Neural progenitor cell (in vitro differentiated cells): ENCODE results near the gene C1orf115. TPM values are rescaled to one million over a fixed set of nuclear protein-coding genes. Genes with fewer than 3 reads are reported as not detected.

Experiments
- DNase-seq: peaks from one replicate; pipeline ENCODE4 v3.0.0-alpha.2; 2016; ENCODE audit warnings: low spot score
- H2AFZ ChIP-seq: fragments of 200-600 bp; sonication (generic); replicated peaks from 2 replicates; pipeline ENCODE4 v1.6.1; 2016; ENCODE audit warnings: antibody characterized with exemption
- H3F3A ChIP-seq: fragments of 200-600 bp; sonication (generic); 2 replicates; pipeline ENCODE4 v1.6.1; 2016; ENCODE audit warnings: antibody characterized with exemption, low read depth
- H3K27ac ChIP-seq: fragments of 200-600 bp; sonication (generic); 2 replicates; pipeline ENCODE4 v1.5.1; 2016; ENCODE audit warnings: mild to moderate bottlenecking
- H3K27me3 ChIP-seq: fragments of 200-600 bp; sonication (generic); 2 replicates; pipeline ENCODE4 v1.6.1; 2016; ENCODE audit warnings: mild to moderate bottlenecking, moderate library complexity
- H3K36me3 ChIP-seq: fragments of 200-600 bp; sonication (generic); 2 replicates; pipeline ENCODE4 v1.5.1; 2016
- H3K4me1 ChIP-seq: fragments of 200-600 bp; sonication (generic); 2 replicates; pipeline ENCODE4 v1.6.1; 2016; ENCODE audit warnings: mixed run types
- H3K4me2 ChIP-seq: fragments of 200-600 bp; sonication (generic); 2 replicates; pipeline ENCODE4 v1.6.1; 2016
- H3K4me3 ChIP-seq: fragments of 200-600 bp; sonication (generic); 2 replicates; pipeline ENCODE4 v1.5.1; 2016
- H3K79me2 ChIP-seq: fragments of 200-600 bp; sonication (generic); 2 replicates; pipeline ENCODE4 v1.6.1; 2016; ENCODE audit warnings: low read depth
- H3K9ac ChIP-seq: fragments of 200-600 bp; sonication (generic); 2 replicates; pipeline ENCODE4 v1.6.1; 2016
- H3K9me3 ChIP-seq: fragments of 200-600 bp; sonication (generic); 2 replicates; pipeline ENCODE4 v1.5.1; 2016; ENCODE audit warnings: low read depth
- H4K20me1 ChIP-seq: fragments of 200-600 bp; sonication (generic); 2 replicates; pipeline ENCODE4 v1.6.1; 2016; ENCODE audit warnings: low read depth
- H3K27ac Mint-ChIP-seq: 3 replicates; pipeline ENCODE4 v1.8.0; 2021; ENCODE audit warnings: mixed read lengths
- H3K27me3 Mint-ChIP-seq: 2 replicates; pipeline ENCODE4 v1.8.0; 2022; ENCODE audit warnings: low read depth, mild to moderate bottlenecking, inconsistent platforms, moderate library complexity, mixed read lengths; ENCODE audit not compliant: insufficient read depth
- H3K36me3 Mint-ChIP-seq: 3 replicates; pipeline ENCODE4 v1.8.0; 2021; ENCODE audit warnings: mixed read lengths
- H3K4me1 Mint-ChIP-seq: 3 replicates; pipeline ENCODE4 v1.8.0; 2021; ENCODE audit warnings: mixed read lengths
- H3K4me3 Mint-ChIP-seq: 3 replicates; pipeline ENCODE4 v1.8.0; 2021; ENCODE audit warnings: mild to moderate bottlenecking, moderate library complexity, mixed read lengths
- H3K9me3 Mint-ChIP-seq: 3 replicates; pipeline ENCODE4 v1.8.0; 2020; ENCODE audit warnings: mixed read lengths
- EZH2 ChIP-seq: fragments of 200-600 bp; sonication (generic); IDR thresholded peaks from 2 replicates; pipeline ENCODE4 v1.6.1; 2017; ENCODE audit warnings: antibody characterized with exemption, mild to moderate bottlenecking, moderate library complexity
- EZH2phosphoT487 ChIP-seq: fragments of 200-600 bp; sonication (generic); IDR thresholded peaks from 2 replicates; pipeline ENCODE4 v1.6.1; 2017; ENCODE audit warnings: antibody characterized with exemption
- total RNA-seq: library from RNA; depleted of rRNA; stranded (reverse); fragments of >200 nt; gene quantifications from 2 replicates; pipeline ENCODE4 v1.2.3, GENCODE V29; 2015; ENCODE audit warnings: low replicate concordance
- TF ChIP-seq, protein P1 (sequence below): fragments of 200-600 bp; sonication (generic); IDR thresholded peaks from 2 replicates; pipeline ENCODE4 v1.5.1; 2017; ENCODE audit warnings: antibody characterized with exemption, mild to moderate bottlenecking

Gene C1orf115
- total RNA-seq, 1 donor from 2014 or later, result 6.2 TPM

DNA sequence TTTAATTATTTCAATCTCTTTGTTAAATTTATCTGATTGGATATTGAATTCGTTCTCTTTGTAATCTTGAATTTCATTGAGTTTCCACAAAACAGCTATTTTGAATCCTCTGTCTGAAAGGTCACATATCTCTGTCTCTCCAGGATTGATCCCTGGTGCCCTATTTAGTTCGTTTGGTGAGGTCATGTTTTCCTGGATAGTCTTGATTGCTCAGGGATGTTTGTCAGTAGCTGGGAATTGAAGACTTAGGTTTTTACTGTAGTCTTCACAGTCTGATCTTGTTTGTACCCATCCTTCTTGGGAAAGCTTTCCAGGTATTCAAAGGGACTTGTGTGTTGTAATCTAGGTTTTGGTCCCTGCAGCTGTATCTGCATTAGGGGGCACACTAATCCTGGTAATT, 51.2 kb downstream of the C1orf115 start:
- H3K9me3 Mint-ChIP-seq, result no peaks in the 10 kb centered on the region
- H3K36me3 Mint-ChIP-seq, result no peaks in the 10 kb centered on the region
- H3K4me2 ChIP-seq, result no peak overlapping the region
- peaks cover under 1% of the 10 kb centered on the region for H3K4me1 Mint-ChIP-seq
- H3K27me3 ChIP-seq, result peaks cover 22% of the 10 kb centered on the region
- no peak overlapping the region for H3K27ac Mint-ChIP-seq
- H3K4me1 ChIP-seq, result no peaks in the 10 kb centered on the region
- H3F3A ChIP-seq, result no peaks in the 10 kb centered on the region
- no peak overlapping the region for H3K9ac ChIP-seq
- TF ChIP-seq EZH2, result no peak
- no peak for TF ChIP-seq EZH2phosphoT487
- TF ChIP-seq, protein P1, sequence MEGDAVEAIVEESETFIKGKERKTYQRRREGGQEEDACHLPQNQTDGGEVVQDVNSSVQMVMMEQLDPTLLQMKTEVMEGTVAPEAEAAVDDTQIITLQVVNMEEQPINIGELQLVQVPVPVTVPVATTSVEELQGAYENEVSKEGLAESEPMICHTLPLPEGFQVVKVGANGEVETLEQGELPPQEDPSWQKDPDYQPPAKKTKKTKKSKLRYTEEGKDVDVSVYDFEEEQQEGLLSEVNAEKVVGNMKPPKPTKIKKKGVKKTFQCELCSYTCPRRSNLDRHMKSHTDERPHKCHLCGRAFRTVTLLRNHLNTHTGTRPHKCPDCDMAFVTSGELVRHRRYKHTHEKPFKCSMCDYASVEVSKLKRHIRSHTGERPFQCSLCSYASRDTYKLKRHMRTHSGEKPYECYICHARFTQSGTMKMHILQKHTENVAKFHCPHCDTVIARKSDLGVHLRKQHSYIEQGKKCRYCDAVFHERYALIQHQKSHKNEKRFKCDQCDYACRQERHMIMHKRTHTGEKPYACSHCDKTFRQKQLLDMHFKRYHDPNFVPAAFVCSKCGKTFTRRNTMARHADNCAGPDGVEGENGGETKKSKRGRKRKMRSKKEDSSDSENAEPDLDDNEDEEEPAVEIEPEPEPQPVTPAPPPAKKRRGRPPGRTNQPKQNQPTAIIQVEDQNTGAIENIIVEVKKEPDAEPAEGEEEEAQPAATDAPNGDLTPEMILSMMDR, result no peak
- H2AFZ ChIP-seq, result no peak overlapping the region
- H3K4me3 Mint-ChIP-seq, result no peak overlapping the region
- H3K27ac ChIP-seq, result no peak overlapping the region
- H3K36me3 ChIP-seq, result no peaks in the 10 kb centered on the region
- H3K4me3 ChIP-seq, result no peak overlapping the region
- H4K20me1 ChIP-seq, result no peaks in the 10 kb centered on the region
- no peak for DNase-seq
- H3K27me3 Mint-ChIP-seq, result peaks cover 4% of the 10 kb centered on the region
- H3K79me2 ChIP-seq, result no peaks in the 10 kb centered on the region
- no peaks in the 10 kb centered on the region for H3K9me3 ChIP-seq

DNA sequence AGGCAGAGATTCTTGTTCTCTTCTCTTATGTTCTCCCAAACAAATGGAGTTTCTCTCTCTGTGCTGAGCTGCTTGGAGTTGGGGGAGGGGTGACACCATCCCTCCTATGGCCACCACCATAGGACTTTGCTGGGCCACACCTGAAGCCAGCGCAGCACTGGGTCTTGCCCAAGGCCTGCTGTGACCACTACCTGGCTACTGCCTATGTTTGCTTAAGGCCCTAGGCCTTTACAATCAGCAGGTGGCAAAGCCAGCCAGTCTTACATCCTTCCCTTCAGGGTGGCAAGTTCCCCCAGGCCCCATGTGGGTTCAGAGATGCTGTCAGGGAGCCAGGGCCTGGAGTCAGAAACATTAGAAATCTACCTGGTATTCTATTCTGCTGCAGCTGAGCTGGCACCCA, 51.7 kb downstream of the C1orf115 start:
- Mint-ChIP-seq H3K9me3 (no peaks in the 10 kb centered on the region), H3K36me3 (no peaks in the 10 kb centered on the region), H3K27me3 (peaks cover 4% of the 10 kb centered on the region), H3K27ac (no peak overlapping the region), H3K4me1 (peaks cover 5% of the 10 kb centered on the region), H3K4me3 (no peak overlapping the region)
- H3K27me3 ChIP-seq, result peaks cover 27% of the 10 kb centered on the region
- H3K36me3 ChIP-seq, result no peaks in the 10 kb centered on the region
- H4K20me1 ChIP-seq, result no peaks in the 10 kb centered on the region
- H3K27ac ChIP-seq, result no peak overlapping the region
- DNase-seq, result no peak
- H3F3A ChIP-seq, result no peaks in the 10 kb centered on the region
- H3K79me2 ChIP-seq, result no peaks in the 10 kb centered on the region
- H3K4me3 ChIP-seq, result no peak overlapping the region
- H2AFZ ChIP-seq, result no peak overlapping the region
- TF ChIP-seq EZH2phosphoT487 (no peak), EZH2 (no peak)
- TF ChIP-seq, protein P1, result no peak
- H3K4me2 ChIP-seq, result no peak overlapping the region
- H3K4me1 ChIP-seq, result no peaks in the 10 kb centered on the region
- H3K9ac ChIP-seq, result no peak overlapping the region
- no peaks in the 10 kb centered on the region for H3K9me3 ChIP-seq

DNA sequence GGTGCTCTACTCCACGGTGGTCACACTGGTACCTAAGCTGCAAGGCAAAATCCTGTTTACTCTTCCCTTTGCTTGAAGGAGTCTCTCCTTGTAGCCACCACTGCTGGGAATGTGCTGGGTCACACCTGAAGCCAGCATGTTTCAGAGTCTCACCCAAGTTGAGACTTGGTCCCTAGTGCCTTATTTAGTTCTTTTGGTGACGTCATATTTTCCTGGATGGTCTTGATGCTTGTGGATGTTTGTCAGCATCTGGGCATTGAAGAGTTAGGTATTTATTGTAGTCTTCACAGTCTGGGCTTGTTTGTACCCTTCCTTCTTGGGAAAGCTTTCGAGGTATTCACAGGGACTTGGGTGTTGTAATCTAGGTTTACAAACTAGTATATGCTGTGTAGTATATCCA, 52.4 kb downstream of the C1orf115 start:
- Histone ChIP-seq H3F3A (no peaks in the 10 kb centered on the region), H3K4me2 (no peak overlapping the region), H3K27me3 (peaks cover 34% of the 10 kb centered on the region), H2AFZ (no peak overlapping the region), H3K4me3 (no peak overlapping the region), H3K79me2 (no peaks in the 10 kb centered on the region), H3K27ac (no peak overlapping the region), H3K4me1 (no peaks in the 10 kb centered on the region), H4K20me1 (no peaks in the 10 kb centered on the region), H3K36me3 (no peaks in the 10 kb centered on the region), H3K9me3 (no peaks in the 10 kb centered on the region), H3K9ac (no peak overlapping the region)
- Mint-ChIP-seq H3K9me3 (no peaks in the 10 kb centered on the region), H3K27me3 (peaks cover 5% of the 10 kb centered on the region), H3K4me3 (no peak overlapping the region), H3K4me1 (peaks cover 12% of the 10 kb centered on the region), H3K36me3 (no peaks in the 10 kb centered on the region), H3K27ac (no peak overlapping the region)
- TF ChIP-seq EZH2phosphoT487, result no peak
- TF ChIP-seq, protein P1, result no peak
- no peak for TF ChIP-seq EZH2
- DNase-seq, result no peak
